Glutamatergic neuron (in vitro differentiated cells): ENCODE data around the gene PLEKHG5. TPM values are rescaled to one million over a fixed set of nuclear protein-coding genes. Genes with fewer than 3 reads are reported as not detected.
A peak's percentile ranks its signal among the peaks of the same experiment; 100 is the strongest.

ENCODE experiments used
- DNase-seq: peaks from one replicate; pipeline ENCODE4 v3.0.0; 2022
- H3K27ac Mint-ChIP-seq: one replicate; pipeline ENCODE4 v1.8.0; 2020; ENCODE audit warnings: mild to moderate bottlenecking, mixed read lengths, inconsistent platforms; ENCODE audit not compliant: unreplicated experiment
- H3K27me3 Mint-ChIP-seq: one replicate; pipeline ENCODE4 v1.8.0; 2020; ENCODE audit warnings: mild to moderate bottlenecking, moderate library complexity, mixed read lengths, inconsistent platforms; ENCODE audit not compliant: unreplicated experiment
- H3K36me3 Mint-ChIP-seq: one replicate; pipeline ENCODE4 v1.8.0; 2020; ENCODE audit warnings: mild to moderate bottlenecking, mixed read lengths, inconsistent platforms; ENCODE audit not compliant: unreplicated experiment
- H3K4me1 Mint-ChIP-seq: one replicate; pipeline ENCODE4 v1.8.0; 2020; ENCODE audit warnings: mild to moderate bottlenecking, low read depth, mixed read lengths, inconsistent platforms; ENCODE audit not compliant: unreplicated experiment
- H3K4me3 Mint-ChIP-seq: one replicate; pipeline ENCODE4 v1.8.0; 2020; ENCODE audit warnings: mild to moderate bottlenecking, mixed read lengths, inconsistent platforms; ENCODE audit not compliant: unreplicated experiment
- H3K9me3 Mint-ChIP-seq: one replicate; pipeline ENCODE4 v1.8.0; 2020; ENCODE audit warnings: mild to moderate bottlenecking, moderate library complexity, mixed read lengths, inconsistent platforms; ENCODE audit not compliant: unreplicated experiment
- CTCF ChIP-seq: fragments of 200-600 bp; sonication (generic); IDR thresholded peaks from one replicate; pipeline ENCODE4 v1.5.0; 2021; ENCODE audit not compliant: partially characterized antibody, unreplicated experiment
- total RNA-seq: library from RNA; stranded (reverse); fragmentation: NEBNext Ultra II Directional; extraction: Animal tissue kit (Norgen Biotek cat#: 25700); gene quantifications from one replicate; pipeline ENCODE4 v1.2.1, GENCODE V29; 2021; ENCODE audit not compliant: unreplicated experiment

PLEKHG5 gene
- total RNA-seq, 1 donor from 2014 or later, result 53.0 TPM

- Mint-ChIP-seq H3K4me3 (peak overlapping the region; percentile 59), H3K4me1 (peaks cover under 1% of the 10 kb centered on the region), H3K36me3 (no peaks in the 10 kb centered on the region), H3K27me3 (peaks cover 25% of the 10 kb centered on the region), H3K9me3 (peaks cover 14% of the 10 kb centered on the region), H3K27ac (no peak overlapping the region)
- DNase-seq, result peak; percentile 72
- TF ChIP-seq CTCF, result no peak
Observed at GRCh38 chr1:6420454-6421042, 70.9 kb downstream of the PLEKHG5 start.

- TF ChIP-seq CTCF, result no peak
- H3K27me3 Mint-ChIP-seq, result peaks cover 26% of the 10 kb centered on the region
- peak within 1 kb of the TSS; percentile 82 for H3K4me3 Mint-ChIP-seq
- peak within 1 kb of the TSS; percentile 59 for H3K27ac Mint-ChIP-seq
- peaks cover 5% of the 10 kb centered on the region for H3K4me1 Mint-ChIP-seq
- DNase-seq, result peak; percentile 79
- peaks cover 14% of the 10 kb centered on the region for H3K9me3 Mint-ChIP-seq
- no peaks in the 10 kb centered on the region for H3K36me3 Mint-ChIP-seq
Observed at GRCh38 chr1:6419804-6420453, 71.5 kb downstream of the PLEKHG5 start, which contains the start of gene HES2. Gene HES2 (minus strand): TSS chr1:6419919. CDS start chr1:6419820, 99 bp downstream.

- Mint-ChIP-seq H3K36me3 (no peaks in the 10 kb centered on the region), H3K27ac (peak overlapping the region; percentile 48), H3K4me3 (peak overlapping the region; percentile 82), H3K27me3 (peaks cover 27% of the 10 kb centered on the region), H3K4me1 (peaks cover 8% of the 10 kb centered on the region), H3K9me3 (peaks cover 14% of the 10 kb centered on the region)
- TF ChIP-seq CTCF, result no peak
- peak; percentile 77 for DNase-seq
Observed at GRCh38 chr1:6419397-6419803, 72.1 kb downstream of the PLEKHG5 start.

GRCh38 chr1:6418668-6419396 lies 72.6 kb downstream of the PLEKHG5 start:
- no peak for DNase-seq
- Mint-ChIP-seq H3K27me3 (peaks cover 24% of the 10 kb centered on the region), H3K4me3 (peak overlapping the region; percentile 82)

More at GRCh38 chr1:6418668-6419396, 72.6 kb downstream of the PLEKHG5 start:
- no peak for TF ChIP-seq CTCF
- peaks cover 11% of the 10 kb centered on the region for H3K9me3 Mint-ChIP-seq
- H3K27ac Mint-ChIP-seq, result peak overlapping the region; percentile 48
- peaks cover 8% of the 10 kb centered on the region for H3K4me1 Mint-ChIP-seq
- no peaks in the 10 kb centered on the region for H3K36me3 Mint-ChIP-seq
